CD4-positive, alpha-beta T cell (primary cell): ENCODE measurements around the gene STIM1. TPM values are rescaled to one million over a fixed set of nuclear protein-coding genes. Genes with fewer than 3 reads are reported as not detected.

ENCODE experiments used
- ATAC-seq: fragments of 200-7000 bp; cut with Tn5 transposase; one replicate; pipeline ENCODE4 v1.10.0; 2022; ENCODE audit warnings: mild to moderate bottlenecking; ENCODE audit not compliant: poor library complexity
- CTCF ChIA-PET: fragments of 350-600 bp; sonication (Branson Sonifier 250); formaldehyde crosslinking; loops from one replicate; lab custom pipeline; 2021; ENCODE audit warnings: antibody characterized with exemption, inconsistent platforms; lab: Charles Lee
- POLR2A ChIA-PET: fragments of 350-600 bp; sonication (Branson Sonifier 250); formaldehyde crosslinking; loops from one replicate; lab custom pipeline; 2021; ENCODE audit warnings: antibody characterized with exemption, inconsistent platforms; lab: Charles Lee
- DNase-seq, 14 experiments: peaks; one replicate each; pipeline ENCODE4 v3.0.0-alpha.2; 2013 to 2020; ENCODE audit warnings: mixed read lengths in 2 of 14
- H3K27ac ChIP-seq, 2 donors: one replicate each; pipeline versions ENCODE4 v1.5.1 to v1.7.0; 2013; ENCODE audit warnings: low read length in 2 of 2, low read depth in 1 of 2, mild to moderate bottlenecking in 1 of 2
- H3K27me3 ChIP-seq, 2 experiments: 1 replicate in 1 of 2; 2 replicates in 1 of 2; pipeline versions ENCODE4 v1.6.1 to v1.7.0; 2013; ENCODE audit warnings: low read length in 2 of 2, control low read depth in 1 of 2, mild to moderate bottlenecking in 1 of 2, moderate library complexity in 1 of 2; ENCODE audit not compliant: insufficient read depth in 2 of 2, control insufficient read depth in 1 of 2
- H3K36me3 ChIP-seq: one replicate; pipeline ENCODE4 v1.6.1; 2013; ENCODE audit warnings: low read length, control low read depth; ENCODE audit not compliant: insufficient read depth
- H3K4me1 ChIP-seq: one replicate; pipeline ENCODE4 v1.6.1; 2013; ENCODE audit warnings: low read length, control low read depth; ENCODE audit not compliant: insufficient read depth
- H3K4me3 ChIP-seq: one replicate; pipeline ENCODE4 v1.5.1; 2013; ENCODE audit warnings: mild to moderate bottlenecking, low read length, moderate library complexity
- H3K9me3 ChIP-seq, 2 experiments: 1 replicate in 1 of 2; 2 replicates in 1 of 2; pipeline versions ENCODE4 v1.6.1 to v1.7.0; 2013; ENCODE audit warnings: low read length in 2 of 2, mild to moderate bottlenecking in 2 of 2, control low read depth in 1 of 2, moderate library complexity in 1 of 2; ENCODE audit not compliant: control insufficient read depth in 1 of 2, insufficient read depth in 1 of 2
- H3K27ac Mint-ChIP-seq: one replicate; pipeline ENCODE4 v1.8.0; 2020; ENCODE audit warnings: mixed read lengths
- H3K27me3 Mint-ChIP-seq: one replicate; pipeline ENCODE4 v1.8.0; 2021; ENCODE audit warnings: mixed read lengths
- H3K36me3 Mint-ChIP-seq: one replicate; pipeline ENCODE4 v1.8.0; 2021; ENCODE audit warnings: low read depth, mixed read lengths
- H3K4me1 Mint-ChIP-seq: one replicate; pipeline ENCODE4 v1.8.0; 2021; ENCODE audit warnings: low read depth, mixed read lengths
- H3K4me3 Mint-ChIP-seq: one replicate; pipeline ENCODE4 v1.8.0; 2020; ENCODE audit warnings: mild to moderate bottlenecking, mixed read lengths
- H3K9me3 Mint-ChIP-seq: one replicate; pipeline ENCODE4 v1.8.0; 2020; ENCODE audit warnings: mixed read lengths
- intact Hi-C, 2 experiments: fragments of 100-400 bp; cut with DNase I in 1 of 2; cut with micrococcal nuclease in 1 of 2; formaldehyde crosslinking; loops; one replicate each; pipeline versions ENCODE4 v1.15.1 to v1.9.0; 2023 to 2025; cut with DNase I, micrococcal nuclease
- total RNA-seq, 174 experiments: library from RNA in 2 of 174; stranded (reverse) in 2 of 174; gene quantifications; one replicate each; pipeline ENCODE4 v1.2.3 and lab custom pipeline; 2021 to 2026
- TF ChIP-seq, protein P1 (sequence below): fragments of 200-600 bp; IDR thresholded peaks from one replicate; pipeline ENCODE4 v1.8.0; 2022; ENCODE audit warnings: antibody characterized with exemption, mild to moderate bottlenecking

The STIM1 gene
- total RNA-seq, 2 experiments from 2014 or later = 89.0 to 94.9 TPM

DNA sequence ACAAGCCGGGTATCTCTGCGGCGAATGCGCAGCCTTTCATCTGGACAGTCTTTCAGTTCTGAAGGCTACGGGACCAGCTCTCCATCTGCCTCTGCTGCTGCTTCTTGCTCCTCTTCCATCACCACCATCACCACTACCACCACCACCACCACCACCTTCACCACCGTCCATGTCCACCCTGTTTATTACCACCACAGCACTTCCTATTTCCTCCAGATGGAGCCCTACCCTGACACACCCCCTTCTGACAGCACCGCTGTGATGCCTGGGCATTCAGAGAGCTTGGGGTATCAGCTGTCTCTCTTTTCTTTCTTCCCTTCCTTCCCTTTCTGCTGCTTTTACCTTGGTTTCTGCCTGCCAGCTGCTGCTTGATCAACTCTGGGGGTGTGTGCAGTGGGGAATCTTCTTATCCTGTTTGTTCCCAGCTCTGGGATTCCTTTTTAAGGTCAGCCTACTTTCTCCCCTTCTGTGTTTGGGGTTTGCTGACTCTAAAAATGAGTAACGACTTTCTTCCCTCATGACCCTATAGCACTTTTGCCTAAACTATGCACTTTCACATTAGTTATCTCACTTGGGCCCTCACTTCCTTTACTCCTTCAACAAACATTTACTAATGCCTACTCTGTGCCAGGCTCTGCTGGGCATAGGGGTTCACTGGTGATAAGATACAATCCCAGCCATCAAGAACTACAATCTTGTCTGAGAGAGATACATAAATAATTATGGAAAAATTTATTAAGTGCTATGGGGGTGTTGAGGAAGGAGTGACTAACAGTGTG is 231.3 kb downstream of the STIM1 start:
- no peak for ATAC-seq
- H3K27me3 Mint-ChIP-seq = no peaks in the 10 kb centered on the region
- Histone ChIP-seq H3K27me3 (no peaks in the 10 kb centered on the region), H3K4me1 (peaks cover 46% of the 10 kb centered on the region), H3K27ac (peak overlapping the region in 1 of 2 donors; percentile 23), H3K9me3 (no peaks in the 10 kb centered on the region), H3K36me3 (peaks cover 58% of the 10 kb centered on the region), H3K4me3 (no peak overlapping the region)
- ChIA-PET CTCF (no interaction called here), POLR2A (interaction anchor here (2.3 kb wide), 1 partner anchor 245 kb away, joined by 6 read pairs; the partner anchor contains the start of gene RHOG)
- DNase-seq = peak in 1 of 14 experiments; percentile 32
- no peak overlapping the region for H3K4me3 Mint-ChIP-seq
- H3K36me3 Mint-ChIP-seq = peaks cover 92% of the 10 kb centered on the region
- peaks cover 49% of the 10 kb centered on the region for H3K4me1 Mint-ChIP-seq
- TF ChIP-seq, protein P1, sequence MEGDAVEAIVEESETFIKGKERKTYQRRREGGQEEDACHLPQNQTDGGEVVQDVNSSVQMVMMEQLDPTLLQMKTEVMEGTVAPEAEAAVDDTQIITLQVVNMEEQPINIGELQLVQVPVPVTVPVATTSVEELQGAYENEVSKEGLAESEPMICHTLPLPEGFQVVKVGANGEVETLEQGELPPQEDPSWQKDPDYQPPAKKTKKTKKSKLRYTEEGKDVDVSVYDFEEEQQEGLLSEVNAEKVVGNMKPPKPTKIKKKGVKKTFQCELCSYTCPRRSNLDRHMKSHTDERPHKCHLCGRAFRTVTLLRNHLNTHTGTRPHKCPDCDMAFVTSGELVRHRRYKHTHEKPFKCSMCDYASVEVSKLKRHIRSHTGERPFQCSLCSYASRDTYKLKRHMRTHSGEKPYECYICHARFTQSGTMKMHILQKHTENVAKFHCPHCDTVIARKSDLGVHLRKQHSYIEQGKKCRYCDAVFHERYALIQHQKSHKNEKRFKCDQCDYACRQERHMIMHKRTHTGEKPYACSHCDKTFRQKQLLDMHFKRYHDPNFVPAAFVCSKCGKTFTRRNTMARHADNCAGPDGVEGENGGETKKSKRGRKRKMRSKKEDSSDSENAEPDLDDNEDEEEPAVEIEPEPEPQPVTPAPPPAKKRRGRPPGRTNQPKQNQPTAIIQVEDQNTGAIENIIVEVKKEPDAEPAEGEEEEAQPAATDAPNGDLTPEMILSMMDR = no peak
- H3K27ac Mint-ChIP-seq = peak overlapping the region; percentile 97
- intact Hi-C loops = no loop called here
- H3K9me3 Mint-ChIP-seq = no peaks in the 10 kb centered on the region

GRCh38 chr11:4087551-4087950 is 232.1 kb downstream of the STIM1 start:
- H3K4me1 ChIP-seq = peaks cover 54% of the 10 kb centered on the region
- no peak overlapping the region for H3K4me3 ChIP-seq
- no peaks in the 10 kb centered on the region for H3K9me3 ChIP-seq
- Mint-ChIP-seq H3K9me3 (no peaks in the 10 kb centered on the region), H3K4me1 (peaks cover 57% of the 10 kb centered on the region), H3K36me3 (peaks cover 88% of the 10 kb centered on the region), H3K27ac (peak overlapping the region; percentile 97), H3K4me3 (no peak overlapping the region), H3K27me3 (no peaks in the 10 kb centered on the region)
- intact Hi-C loops = no loop called here
- H3K27ac ChIP-seq = no peak overlapping the region
- peaks cover 50% of the 10 kb centered on the region for H3K36me3 ChIP-seq
- ChIA-PET POLR2A (interaction anchor here (0.6 to 3.0 kb wide), 3 partner anchors 15 to 284 kb away, joined by 3 to 11 read pairs (median 3); no protein-coding TSS in a partner anchor), CTCF (interaction anchor here (2.1 kb wide), 1 partner anchor 15 kb away, joined by 9 read pairs; no protein-coding TSS in a partner anchor)
- TF ChIP-seq, protein P1 = no peak
- ATAC-seq (no peak), DNase-seq (no peak)
- no peaks in the 10 kb centered on the region for H3K27me3 ChIP-seq

GRCh38 chr11:4090258-4090657 is 234.8 kb downstream of the STIM1 start:
- peaks cover 77% of the 10 kb centered on the region for H3K36me3 Mint-ChIP-seq
- H3K27ac Mint-ChIP-seq = peak overlapping the region; percentile 97
- H3K9me3 Mint-ChIP-seq = no peaks in the 10 kb centered on the region
- ATAC-seq (peak; percentile 69), DNase-seq (peak; percentile 29 to 92 (median 50))
- Histone ChIP-seq H3K27ac (peak overlapping the region; percentile 56 to 85), H3K9me3 (no peaks in the 10 kb centered on the region), H3K4me3 (peak overlapping the region; percentile 1), H3K4me1 (peaks cover 74% of the 10 kb centered on the region), H3K27me3 (no peaks in the 10 kb centered on the region), H3K36me3 (peaks cover 24% of the 10 kb centered on the region)
- intact Hi-C loops = loop anchor here in 1 of 2 experiments (1.0 kb wide), 1 partner anchor 236 kb away; no protein-coding TSS in a partner anchor
- ChIA-PET POLR2A (interaction anchor here (1.3 to 3.0 kb wide), 4 partner anchors 17 to 249 kb away, joined by 4 to 11 read pairs (median 6); partner anchors contain the start of gene RHOG), CTCF (no interaction called here)
- H3K4me1 Mint-ChIP-seq = peaks cover 80% of the 10 kb centered on the region
- peak overlapping the region; percentile 88 for H3K4me3 Mint-ChIP-seq
- TF ChIP-seq, protein P1 = no peak
- no peaks in the 10 kb centered on the region for H3K27me3 Mint-ChIP-seq
